GM04504 (cell line): Measurements from ENCODE around the gene CRYBB1.

Experiments used
- DNase-seq: peaks from one replicate; pipeline ENCODE4 v3.0.0-alpha.2; 2012; ENCODE audit warnings: low read depth

CRYBB1 gene

GRCh38 chr22:26551568-26551967, 66.3 kb downstream of the CRYBB1 start:
- no peak for DNase-seq

- peak; percentile 87 for DNase-seq
Observed at GRCh38 chr22:26550498-26551033, 67.3 kb downstream of the CRYBB1 start.

- DNase-seq: no peak
Observed at GRCh38 chr22:26549902-26550497, 67.8 kb downstream of the CRYBB1 start.
